GM12878 (cell line): ENCODE results near the gene FAF1.

Experiments
- CTCF ChIP-seq, 3 experiments: IDR thresholded peaks in 2 of 3; conservative IDR thresholded peaks in 1 of 3; 2 replicates each; pipeline ENCODE4 v1.5.1; 2011; ENCODE audit warnings: low read depth in 3 of 3, low read length in 3 of 3, mild to moderate bottlenecking in 3 of 3, control low read depth in 2 of 3, moderate library complexity in 2 of 3, inconsistent platforms in 1 of 3, mixed read lengths in 1 of 3; ENCODE audit not compliant: control insufficient read depth in 2 of 3, insufficient read depth in 1 of 3; ENCODE audit errors: extremely low read depth in 1 of 3
- JUND ChIP-seq: IDR thresholded peaks from 2 replicates; pipeline ENCODE4 v1.6.1; 2012; ENCODE audit warnings: low read depth, mild to moderate bottlenecking, low read length, improper control_type of control experiment, moderate library complexity
- KDM1A ChIP-seq: fragments of 200-600 bp; sonication (generic); IDR thresholded peaks from 2 replicates; pipeline ENCODE4 v1.6.1; 2016; ENCODE audit warnings: borderline replicate concordance
- NFYB ChIP-seq: IDR thresholded peaks from 2 replicates; pipeline ENCODE4 v1.6.1; 2011; ENCODE audit warnings: low read depth, mild to moderate bottlenecking, low read length, improper control_type of control experiment, moderate library complexity; ENCODE audit not compliant: insufficient read depth

- TF ChIP-seq CTCF (IDR thresholded peaks at IDR 0.05 in 2 of 3, conservative IDR thresholded peaks at IDR 0.05 in 1 of 3; ENCODE audit: control insufficient read depth in 2 of 3, extremely low read depth in 1 of 3, insufficient read depth in 1 of 3, low read depth in 3 of 3, low read length in 3 of 3) (no peak), NFYB (no peak), JUND (no peak), KDM1A (no peak)
These were observed 432.6 kb downstream of the FAF1 start for GRCh38 chr1:50527249-50527986.
